ENCODE data around the gene TMEM79.
"Not testable (repeated sequence)": the region's sequence is repeated elsewhere in the genome, so short reads cannot be mapped to it uniquely, and the experiment has no call there.

Gene TMEM79

GRCh38 chr1:156320560-156320959 lies 36.4 kb downstream of the TMEM79 start:
- H3K4me3 ChIP-seq (ENCODE audit: low read length): no peak overlapping the region
- TF ChIP-seq CTCF (conservative IDR thresholded peaks at IDR 0.05; ENCODE audit: low read depth, low read length): no peak
- DNase-seq (ENCODE audit: low read depth): no peak

- not testable (repeated sequence) for H3K4me3 ChIP-seq (ENCODE audit: low read length); DNase-seq (ENCODE audit: low read depth)
These were observed 39.1 kb downstream of the TMEM79 start for GRCh38 chr1:156323179-156323578.

- TF ChIP-seq CTCF (conservative IDR thresholded peaks at IDR 0.05; ENCODE audit: low read depth, low read length): peak; percentile 43
- peak overlapping the region; percentile 95 for H3K4me3 ChIP-seq (ENCODE audit: low read length)
- peak; percentile 9 for DNase-seq (ENCODE audit: low read depth)
These were observed 52.1 kb downstream of the TMEM79 start for GRCh38 chr1:156336242-156336641.

- H3K4me3 ChIP-seq (ENCODE audit: low read length): peak overlapping the region; percentile 95
- no peak for DNase-seq (ENCODE audit: low read depth)
- TF ChIP-seq CTCF (conservative IDR thresholded peaks at IDR 0.05; ENCODE audit: low read depth, low read length): no peak
These were observed 53.1 kb downstream of the TMEM79 start for GRCh38 chr1:156337052-156337887.

GRCh38 chr1:156337888-156338179 lies 53.7 kb downstream of the TMEM79 start:
- peak overlapping the region; percentile 95 for H3K4me3 ChIP-seq (ENCODE audit: low read length)
- no peak for DNase-seq (ENCODE audit: low read depth)
- TF ChIP-seq CTCF (conservative IDR thresholded peaks at IDR 0.05; ENCODE audit: low read depth, low read length): peak; percentile 11

- no peak for TF ChIP-seq CTCF (conservative IDR thresholded peaks at IDR 0.05; ENCODE audit: low read depth, low read length)
These were observed 54.3 kb downstream of the TMEM79 start, which contains the start of the genes CCT3 and TSACC for GRCh38 chr1:156338180-156338976. Gene CCT3 (minus strand): TSS chr1:156338292. CDS start chr1:156338184, 108 bp downstream. Gene TSACC (plus strand): TSS chr1:156338526. CDS start chr1:156339758, 1,232 bp downstream.

More at GRCh38 chr1:156338180-156338976, 54.3 kb downstream of the TMEM79 start, which contains the start of the genes CCT3 and TSACC:
- DNase-seq (ENCODE audit: low read depth): peak; percentile 100
- H3K4me3 ChIP-seq (ENCODE audit: low read length): peak within 1 kb of the TSS; percentile 95
